Measurements from ENCODE around the gene SPIN4. TPM values are rescaled to one million over a fixed set of nuclear protein-coding genes. Genes with fewer than 3 reads are reported as not detected.

The SPIN4 gene
- total RNA-seq = 1.8 and 3.4 TPM in 2 replicates

GRCh38 chrX:63350941-63351616, at the start of gene SPIN4:
TSS of gene SPIN4 (minus strand) at chrX:63351332. CDS start at chrX:63350819, 513 bp downstream.

Measured in cardiac atrium fibroblast (primary cell).